Fibroblast of skin of back (primary cell): Measurements from ENCODE around the gene BEST3.
"Not testable (repeated sequence)": the region's sequence is repeated elsewhere in the genome, so short reads cannot be mapped to it uniquely, and the experiment has no call there.

ENCODE experiments used
- DNase-seq: peaks from one replicate; pipeline ENCODE4 v3.0.0-alpha.2; 2013

BEST3 gene

DNA sequence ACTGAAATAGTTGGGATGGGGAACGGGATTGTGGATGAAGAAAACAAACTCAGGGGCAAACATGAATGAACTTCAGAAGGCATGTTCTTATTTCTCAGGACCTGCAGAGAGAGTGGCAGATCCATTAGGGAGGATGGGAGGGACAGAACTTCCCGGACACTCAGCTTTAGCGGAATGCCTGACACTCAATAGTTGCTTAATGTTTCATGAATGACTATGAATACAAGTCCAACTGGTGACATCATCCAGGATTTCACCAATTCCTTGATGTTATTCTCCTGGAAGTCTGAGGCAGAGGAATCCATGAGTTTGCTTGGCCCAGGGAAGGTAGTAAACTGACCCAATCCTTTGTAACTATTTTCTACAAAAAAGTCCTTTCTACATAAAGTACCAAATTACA, 50.6 kb downstream of the BEST3 start:
- peak; percentile 90 for DNase-seq

DNA sequence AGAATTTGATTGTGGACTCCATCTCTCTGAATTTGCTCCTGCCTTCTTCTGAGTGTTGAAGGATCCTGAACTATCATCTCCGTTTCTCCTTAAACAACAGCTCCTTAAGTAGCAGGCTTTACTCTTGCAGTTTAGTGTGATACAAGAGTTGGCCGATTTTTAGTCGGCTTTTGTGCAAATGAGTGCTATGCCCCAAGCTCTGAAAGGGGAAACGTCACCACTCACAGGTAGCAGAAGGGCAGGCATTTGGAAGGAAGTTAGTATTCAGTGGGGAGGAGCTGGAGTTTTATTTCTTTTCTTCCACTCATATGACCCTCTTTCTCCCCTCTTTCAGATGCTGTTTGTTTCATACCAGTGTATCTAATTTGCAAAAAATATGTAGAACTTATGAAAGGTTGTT, 51.9 kb downstream of the BEST3 start:
- DNase-seq: no peak

- DNase-seq: no peak
These were observed 54.1 kb downstream of the BEST3 start for GRCh38 chr12:69645031-69645430.

GRCh38 chr12:69644511-69644910, 54.6 kb downstream of the BEST3 start:
- DNase-seq: no peak

DNA sequence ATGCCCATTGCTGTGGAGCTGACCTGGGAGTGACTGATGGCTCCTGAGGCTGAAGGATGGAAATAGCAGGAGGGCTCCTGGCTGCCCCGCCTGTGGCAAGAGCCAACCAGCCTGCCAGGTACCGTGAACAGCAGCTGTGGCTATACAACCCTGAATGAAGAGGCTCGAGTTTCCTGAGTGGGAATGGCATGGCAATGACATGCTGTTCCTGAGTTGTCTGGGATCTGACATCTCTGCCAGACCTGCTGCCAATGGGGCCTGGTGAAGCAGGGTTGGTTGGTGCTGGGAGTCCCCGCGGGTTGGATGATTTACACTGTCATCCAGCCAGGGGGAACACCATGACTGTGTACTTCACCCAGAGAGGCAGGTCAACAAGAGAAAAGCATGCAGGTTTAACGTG, 56.6 kb downstream of the BEST3 start:
- no peak for DNase-seq

- DNase-seq: no peak
These were observed 57.6 kb downstream of the BEST3 start for GRCh38 chr12:69641546-69641945.

DNA sequence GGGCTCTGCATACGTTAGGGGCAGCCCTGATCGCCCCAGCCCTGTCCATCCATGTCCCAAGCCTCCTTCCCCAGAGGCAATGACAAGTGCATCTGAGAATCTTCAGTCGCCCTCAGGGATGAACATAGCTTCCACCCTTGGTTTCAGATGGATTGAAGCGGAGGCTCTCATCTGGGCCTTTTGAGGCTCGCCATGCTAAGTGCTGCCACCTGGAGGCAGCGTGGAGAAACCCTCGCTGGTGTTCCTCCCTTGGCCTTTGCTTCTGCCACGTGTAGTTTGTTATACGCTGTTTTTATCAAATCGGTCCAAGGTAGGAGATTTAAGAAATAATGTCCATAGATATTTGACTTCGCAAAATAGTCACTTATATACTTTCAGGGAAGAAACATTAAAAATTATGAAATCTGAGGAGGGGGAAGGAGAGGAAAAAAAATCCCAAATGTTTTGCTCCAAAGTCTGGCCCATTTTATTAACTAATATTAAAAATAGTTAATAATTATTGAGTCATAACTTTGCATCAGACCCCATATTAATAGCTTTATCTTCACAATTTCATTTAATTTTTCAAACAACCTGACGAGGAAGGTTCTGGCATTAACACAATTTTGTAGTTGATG, 59.6 kb downstream of the BEST3 start:
- peak; percentile 69 for DNase-seq

GRCh38 chr12:69633061-69633460, 66.0 kb downstream of the BEST3 start:
- no peak for DNase-seq

- no peak for DNase-seq
These were observed 68.9 kb downstream of the BEST3 start for GRCh38 chr12:69630191-69630590.

- DNase-seq: no peak
These were observed 71.6 kb downstream of the BEST3 start for GRCh38 chr12:69627501-69627900.

GRCh38 chr12:69623970-69624369, 75.1 kb downstream of the BEST3 start:
- no peak for DNase-seq

DNA sequence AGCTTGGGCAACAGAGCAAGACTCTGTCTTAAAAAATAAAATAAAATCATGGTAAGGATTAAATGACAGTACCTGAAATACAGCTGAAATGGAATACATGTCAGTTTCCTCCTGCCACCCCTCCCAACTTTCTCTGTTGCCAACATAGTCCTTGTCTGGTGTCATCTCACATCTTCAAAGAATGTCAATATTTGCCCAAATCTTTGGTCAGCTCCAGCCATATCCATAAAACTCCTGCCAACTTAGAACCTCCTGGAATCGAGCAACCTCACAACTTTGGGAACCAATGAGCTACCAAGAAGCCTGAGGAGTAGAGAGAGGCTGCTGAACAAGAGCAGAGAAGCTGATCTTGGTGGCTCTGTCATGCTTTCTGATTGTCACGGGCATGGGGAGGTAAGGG, 77.6 kb downstream of the BEST3 start:
- no peak for DNase-seq

- DNase-seq: no peak
These were observed 78.2 kb downstream of the BEST3 start for GRCh38 chr12:69620921-69621320.

DNA sequence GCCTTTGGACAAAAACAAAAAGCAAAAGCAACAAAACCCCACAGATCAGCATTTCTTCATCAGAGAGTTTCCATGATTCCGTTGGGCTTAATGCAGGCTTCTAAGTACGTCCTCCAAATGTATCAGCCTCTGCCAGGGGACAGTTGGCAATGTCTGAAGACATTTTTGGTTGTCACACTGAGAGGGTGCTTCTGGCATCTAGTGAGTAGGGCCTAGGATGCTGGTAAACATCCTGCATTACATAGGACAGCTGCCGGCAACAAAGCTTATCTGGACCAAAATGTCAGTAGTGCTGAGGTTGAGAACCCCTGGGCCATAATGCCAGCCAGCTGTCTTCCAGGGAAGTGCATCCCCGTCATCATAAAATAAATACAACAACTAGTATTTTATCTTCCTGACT, 79.0 kb downstream of the BEST3 start:
- no peak for DNase-seq

DNA sequence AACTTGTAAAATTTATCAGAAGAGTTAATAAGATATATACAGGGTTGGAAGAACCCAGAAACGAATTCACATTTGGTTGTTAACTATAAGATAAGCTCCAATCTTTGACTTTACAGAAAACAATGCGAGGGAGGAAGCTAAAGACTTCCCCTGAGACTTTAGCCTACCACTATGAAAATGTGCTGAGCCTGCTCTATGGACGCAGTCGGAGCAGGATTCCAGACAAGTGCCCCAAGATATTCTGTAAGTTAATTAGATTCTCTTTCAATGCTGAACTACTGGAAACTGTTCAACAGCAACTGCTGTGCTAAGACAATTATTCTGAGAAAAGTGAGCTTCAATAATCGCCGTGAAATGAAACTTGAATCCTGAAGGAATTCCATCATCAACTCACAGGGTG, 80.1 kb downstream of the BEST3 start:
- DNase-seq: no peak

DNA sequence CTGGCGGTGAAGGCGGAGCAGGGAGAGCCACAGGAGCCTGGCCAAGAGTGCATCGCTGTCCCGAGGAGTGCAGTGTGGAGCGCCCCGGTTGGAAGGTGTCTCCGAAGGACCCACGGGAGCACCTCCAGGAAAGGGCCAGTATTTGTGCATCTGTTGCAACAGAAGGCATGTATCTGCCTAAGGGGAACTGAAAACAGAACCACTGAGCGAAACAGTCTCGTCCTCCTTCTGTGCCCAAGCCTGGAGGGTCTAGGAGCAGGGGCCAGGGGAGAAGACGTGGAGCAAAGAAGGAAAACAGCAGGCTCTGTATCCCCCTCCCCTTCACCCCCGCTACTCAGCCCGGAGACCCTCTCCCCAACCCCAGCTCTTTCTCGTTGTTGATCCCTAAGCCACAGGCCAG, 83.1 kb downstream of the BEST3 start:
- no peak for DNase-seq

DNA sequence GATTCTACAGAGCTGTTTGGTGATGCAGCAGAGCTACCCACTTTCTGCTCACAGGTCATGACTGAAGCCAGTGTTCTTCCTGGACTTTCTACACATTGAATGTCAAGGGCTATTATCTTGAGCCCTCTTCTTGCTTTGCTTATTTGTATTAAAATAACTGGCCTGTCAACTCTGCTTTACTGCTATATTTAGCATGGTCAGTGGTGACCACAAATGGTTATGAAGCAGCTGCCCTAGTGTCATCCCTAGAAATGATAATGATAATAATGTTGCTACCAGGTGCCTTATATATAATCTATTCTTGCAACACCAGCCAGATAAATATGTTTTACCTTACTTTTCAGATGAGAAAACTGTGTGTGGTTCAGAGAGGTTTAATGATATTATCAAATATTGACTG, 85.8 kb downstream of the BEST3 start:
- DNase-seq: no peak

GRCh38 chr12:69610729-69611128, 88.4 kb downstream of the BEST3 start, which contains the start of gene LRRC10:
Gene LRRC10 (minus strand): TSS chr12:69610907. CDS start chr12:69610838, 69 bp downstream.
- DNase-seq: no peak

GRCh38 chr12:69610126-69610525, 89.0 kb downstream of the BEST3 start:
- no peak for DNase-seq

DNA sequence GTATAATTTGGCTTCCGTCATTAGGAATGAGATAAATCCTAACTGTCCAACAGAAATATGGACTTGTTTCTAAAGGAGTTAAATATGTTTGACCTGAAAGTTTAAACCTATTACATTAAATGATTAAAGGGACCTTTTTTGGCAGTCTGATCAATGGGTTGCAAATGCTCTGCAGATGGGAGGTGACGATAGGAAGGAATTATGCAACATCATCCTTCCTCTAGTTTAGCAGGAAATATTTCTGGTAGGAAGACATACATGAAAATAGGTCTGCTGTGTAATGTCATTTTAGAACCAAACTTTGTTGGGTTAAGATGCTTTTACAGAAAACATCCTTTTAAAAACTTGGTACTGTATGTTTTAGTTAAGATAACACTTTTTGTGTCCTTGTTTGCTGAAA, 91.0 kb downstream of the BEST3 start:
- no peak for DNase-seq

DNA sequence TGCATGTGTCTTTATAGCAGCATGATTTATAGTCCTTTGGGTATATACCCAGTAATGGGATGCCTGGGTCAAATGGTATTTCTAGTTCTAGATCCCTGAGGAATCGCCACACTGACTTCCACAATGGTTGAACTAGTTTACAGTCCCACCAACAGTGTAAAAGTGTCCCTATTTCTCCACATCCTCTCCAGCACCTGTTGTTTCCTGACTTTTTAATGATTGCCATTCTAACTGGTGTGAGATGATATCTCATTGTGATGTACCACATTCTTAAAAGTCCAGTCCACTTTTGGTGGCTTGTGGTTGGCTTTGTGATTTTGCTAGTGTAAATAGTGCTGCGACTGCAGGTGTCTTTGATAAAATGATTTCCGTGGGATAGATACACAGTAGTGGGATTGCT, 94.8 kb downstream of the BEST3 start:
- DNase-seq: not testable (repeated sequence)
